GM21576 (cell line): ENCODE results near the gene CACNA1G.

Source experiments
- ATAC-seq: cut with Tn5 transposase; IDR thresholded peaks from one replicate; pipeline ENCODE4 v1.9.1; 2021; ENCODE audit warnings: mild to moderate bottlenecking, moderate library complexity; ENCODE audit not compliant: unreplicated experiment

Gene CACNA1G

GRCh38 chr17:50629902-50630301, 69.4 kb downstream of the CACNA1G start:
- ATAC-seq, result no peak

GRCh38 chr17:50630524-50631194, 70.1 kb downstream of the CACNA1G start:
- ATAC-seq, result no peak

GRCh38 chr17:50631195-50631907, 70.8 kb downstream of the CACNA1G start:
- ATAC-seq, result no peak

GRCh38 chr17:50631908-50632571, 71.5 kb downstream of the CACNA1G start:
- ATAC-seq, result no peak

GRCh38 chr17:50632637-50633036, 72.1 kb downstream of the CACNA1G start:
- no peak for ATAC-seq

GRCh38 chr17:50633683-50634082, 73.2 kb downstream of the CACNA1G start:
- no peak for ATAC-seq

GRCh38 chr17:50634224-50634914, 73.9 kb downstream of the CACNA1G start, which contains the start of gene ABCC3:
TSS of gene ABCC3 (plus strand) at chr17:50634881. CDS start at chr17:50634937, 56 bp downstream.
- ATAC-seq, result no peak

- no peak for ATAC-seq
Observed at GRCh38 chr17:50634915-50635731, 74.6 kb downstream of the CACNA1G start.

GRCh38 chr17:50635732-50635981, 75.1 kb downstream of the CACNA1G start:
- no peak for ATAC-seq

GRCh38 chr17:50635982-50636803, 75.7 kb downstream of the CACNA1G start:
- no peak for ATAC-seq

- ATAC-seq, result no peak
Observed at GRCh38 chr17:50636804-50637195, 76.3 kb downstream of the CACNA1G start.

- no peak for ATAC-seq
Observed at GRCh38 chr17:50637829-50638605, 77.5 kb downstream of the CACNA1G start.

GRCh38 chr17:50638606-50638965, 78.1 kb downstream of the CACNA1G start:
- ATAC-seq, result no peak

- ATAC-seq, result no peak
Observed at GRCh38 chr17:50638966-50639713, 78.6 kb downstream of the CACNA1G start.

GRCh38 chr17:50640686-50641351, 80.3 kb downstream of the CACNA1G start:
- no peak for ATAC-seq

GRCh38 chr17:50641357-50641756, 80.8 kb downstream of the CACNA1G start:
- ATAC-seq, result no peak

GRCh38 chr17:50642071-50642721, 81.7 kb downstream of the CACNA1G start:
- ATAC-seq, result no peak
